Lung (tissue), 12 donors: ENCODE measurements around the gene BTG2. TPM values are rescaled to one million over a fixed set of nuclear protein-coding genes. Genes with fewer than 3 reads are reported as not detected.

Experiments used
- ATAC-seq: fragments of 200-7000 bp; cut with Tn5 transposase; one replicate; pipeline ENCODE4 v1.9.1; 2020; ENCODE audit warnings: moderate number of reproducible peaks; ENCODE audit not compliant: insufficient read depth, low FRiP score
- DNase-seq, 3 donors: peaks; one replicate each; pipeline ENCODE4 v3.0.0-alpha.2; 2013 to 2017
- H3K27ac ChIP-seq, 2 donors: one replicate each; pipeline ENCODE4 v1.5.1; 2013; ENCODE audit warnings: mild to moderate bottlenecking in 2 of 2, moderate library complexity in 2 of 2, control low read depth in 1 of 2, inconsistent platforms in 1 of 2, low read depth in 1 of 2, low read length in 1 of 2
- H3K27me3 ChIP-seq, 3 donors: one replicate each; pipeline ENCODE4 v1.5.1; 2013; ENCODE audit warnings: low read length in 2 of 3; ENCODE audit not compliant: control insufficient read depth in 3 of 3, insufficient read depth in 3 of 3
- H3K36me3 ChIP-seq, 4 donors: one replicate each; pipeline ENCODE4 v1.5.1; 2013; ENCODE audit warnings: low read length in 4 of 4, mild to moderate bottlenecking in 1 of 4, moderate library complexity in 1 of 4; ENCODE audit not compliant: control insufficient read depth in 4 of 4, insufficient read depth in 4 of 4
- H3K4me1 ChIP-seq, 5 donors: one replicate each; pipeline ENCODE4 v1.5.1; 2013; ENCODE audit warnings: low read length in 5 of 5, mild to moderate bottlenecking in 2 of 5, moderate library complexity in 1 of 5; ENCODE audit not compliant: control insufficient read depth in 5 of 5, insufficient read depth in 5 of 5
- H3K4me3 ChIP-seq: one replicate; pipeline ENCODE4 v1.5.1; 2013; ENCODE audit warnings: mild to moderate bottlenecking, control low read depth, moderate library complexity
- H3K9ac ChIP-seq, 2 donors: one replicate each; pipeline ENCODE4 v1.5.1; 2013; ENCODE audit warnings: low read length in 2 of 2, control low read depth in 1 of 2; ENCODE audit not compliant: insufficient read depth in 1 of 2
- H3K9me3 ChIP-seq, 4 donors: one replicate each; pipeline ENCODE4 v1.5.1; 2013; ENCODE audit warnings: low read length in 3 of 4, mild to moderate bottlenecking in 1 of 4, moderate library complexity in 1 of 4; ENCODE audit not compliant: control insufficient read depth in 4 of 4, insufficient read depth in 3 of 4
- CTCF ChIP-seq: IDR thresholded peaks from 2 replicates; pipeline ENCODE4 v1.5.1; 2012; ENCODE audit warnings: mild to moderate bottlenecking; ENCODE audit errors: control extremely low read depth, extremely low read depth
- WGBS, 2 donors: extraction: QIAGEN DNeasy Blood & Tissue Kit; methylation state at CpG; one replicate each; pipeline ENCODE4 v1.1.7; 2013; 5-methylcytosine and 5-hydroxymethylcytosine counted together
- polyA plus RNA-seq, 2 donors: library from polyadenylated mRNA; stranded (reverse); fragments of 200-250 nt; gene quantifications; one replicate each; pipeline ENCODE4 v1.2.1, GENCODE V29; 2013
- total RNA-seq, 2 donors: library from RNA; depleted of rRNA in 1 of 2; stranded (reverse); fragments of >200 nt in 1 of 2; gene quantifications; one replicate each; pipeline ENCODE4 v1.2.1, GENCODE V29; 2014 to 2021
- donor health status: control.
- donor health status: control.
- donor health status: Bipolar disorder and iron deficiency.
- donor health status: healthy.
- donor health status: DM: yes; HTN: yes; CAD: no.

BTG2 gene
- total and polyA plus RNA-seq, 4 donors: 29.1 to 118 (median 73.5) TPM

GRCh38 chr1:203272633-203273205, 32.6 kb upstream of the BTG2 start:
- 28 to 34% methylated on average over 17 of the region's 17 CpGs for WGBS, 2 donors
- H3K9ac ChIP-seq: no peak overlapping the region

GRCh38 chr1:203273206-203273868, 32.0 kb upstream of the BTG2 start:
- ATAC-seq (peak; percentile 71), DNase-seq (peak; percentile 83 to 88 (median 87))
- Histone ChIP-seq H3K27ac (peak overlapping the region; percentile 14 to 44), H3K4me1 (peaks cover 3 to 30% (median 8%) of the 10 kb centered on the region in 5 donors), H3K9me3 (no peaks in the 10 kb centered on the region), H3K27me3 (no peaks in the 10 kb centered on the region), H3K9ac (no peak overlapping the region), H3K4me3 (no peak overlapping the region), H3K36me3 (no peaks in the 10 kb centered on the region)
- peak; percentile 98 for TF ChIP-seq CTCF
- 20 to 21% methylated on average over 32 of the region's 32 CpGs for WGBS, 2 donors

More at GRCh38 chr1:203272633-203273205, 32.6 kb upstream of the BTG2 start:
- no peak for TF ChIP-seq CTCF
- Histone ChIP-seq H3K27ac (no peak overlapping the region), H3K4me1 (peaks cover 3 to 26% (median 8%) of the 10 kb centered on the region in 5 donors), H3K4me3 (no peak overlapping the region), H3K36me3 (no peaks in the 10 kb centered on the region), H3K27me3 (no peaks in the 10 kb centered on the region), H3K9me3 (no peaks in the 10 kb centered on the region)
- DNase-seq (no peak), ATAC-seq (no peak)

GRCh38 chr1:203273869-203274602, 31.3 kb upstream of the BTG2 start:
- ATAC-seq (no peak), DNase-seq (no peak)
- H3K4me3 ChIP-seq: no peak overlapping the region
- no peaks in the 10 kb centered on the region for H3K36me3 ChIP-seq
- no peaks in the 10 kb centered on the region for H3K27me3 ChIP-seq
- H3K4me1 ChIP-seq: peaks cover 3 to 37% (median 12%) of the 10 kb centered on the region in 5 donors
- no peaks in the 10 kb centered on the region for H3K9me3 ChIP-seq
- H3K27ac ChIP-seq: peak overlapping the region in 1 of 2 donors; percentile 44
- WGBS, 2 donors: 52 to 77% methylated on average over 12 of the region's 12 CpGs
- TF ChIP-seq CTCF: no peak
- H3K9ac ChIP-seq: no peak overlapping the region
